AG04450 (cell line): ENCODE results near the gene PSMC4. TPM values are rescaled to one million over a fixed set of nuclear protein-coding genes. Genes with fewer than 3 reads are reported as not detected.
"Not testable (repeated sequence)": the region's sequence is repeated elsewhere in the genome, so short reads cannot be mapped to it uniquely, and the experiment has no call there.

Experiments
- CTCF ChIA-PET: fragments of 300-600, 350-600 bp; formaldehyde crosslinking; extraction: SDS; loops from one replicate; lab custom pipeline; 2022; ENCODE audit warnings: antibody characterized with exemption, inconsistent platforms; lab: Charles Lee
- POLR2A ChIA-PET: fragments of 350-600 bp; formaldehyde crosslinking; extraction: SDS; loops from one replicate; lab custom pipeline; 2021; ENCODE audit warnings: antibody characterized with exemption, inconsistent platforms; lab: Yijun Ruan, JAX
- DNase-seq: peaks from one replicate; pipeline ENCODE4 v3.0.0-alpha.2; 2011; ENCODE audit warnings: low read depth, low spot score
- H3K27ac ChIP-seq: one replicate; pipeline ENCODE4 v1.5.1; 2012; ENCODE audit warnings: low read depth, low read length, control low read depth
- H3K27me3 ChIP-seq: one replicate; pipeline ENCODE4 v1.6.0; 2012; ENCODE audit warnings: low read length; ENCODE audit not compliant: control insufficient read depth, insufficient read depth
- H3K4me3 ChIP-seq: 2 replicates; pipeline ENCODE4 v1.5.1; 2011; ENCODE audit warnings: mild to moderate bottlenecking, low read depth, low read length, control low read depth
- H3K9me3 ChIP-seq: 2 replicates; pipeline ENCODE4 v1.5.1; 2012; ENCODE audit warnings: low read length; ENCODE audit not compliant: control insufficient read depth, insufficient read depth
- CTCF ChIP-seq: IDR thresholded peaks from 2 replicates; pipeline ENCODE4 v1.5.1; 2011; ENCODE audit warnings: low read depth, low read length, control low read depth, inconsistent platforms
- polyA plus RNA-seq: library from polyadenylated mRNA; depleted of rRNA; stranded (reverse); fragments of >200 nt; gene quantifications from 2 replicates; pipeline ENCODE4 v1.2.3, GENCODE V29; 2011

PSMC4 gene
- polyA plus RNA-seq, 1 experiment, result 68.6 TPM

- CTCF ChIA-PET, result interaction anchor here (0.5 kb wide), 1 partner anchor 30 kb away, joined by 3 read pairs; no protein-coding TSS in a partner anchor
- DNase-seq, result no peak
- no peak overlapping the region for H3K27ac ChIP-seq
- no peak for TF ChIP-seq CTCF
- no peak overlapping the region for H3K4me3 ChIP-seq
- POLR2A ChIA-PET, result interaction anchor here (0.7 kb wide), 1 partner anchor 19 kb away, joined by 3 read pairs; the partner anchor contains the start of gene PSMC4
- no peaks in the 10 kb centered on the region for H3K27me3 ChIP-seq
- H3K9me3 ChIP-seq, result no peaks in the 10 kb centered on the region
Observed at GRCh38 chr19:39951686-39952085, 19.3 kb upstream of the PSMC4 start.

- TF ChIP-seq CTCF, result no peak
- CTCF ChIA-PET, result no interaction called here
- H3K9me3 ChIP-seq, result no peaks in the 10 kb centered on the region
- POLR2A ChIA-PET, result no interaction called here
- no peaks in the 10 kb centered on the region for H3K27me3 ChIP-seq
- no peak for DNase-seq
- H3K27ac ChIP-seq, result no peak overlapping the region
- no peak overlapping the region for H3K4me3 ChIP-seq
Observed at GRCh38 chr19:39953915-39954314, 17.1 kb upstream of the PSMC4 start.

- H3K27me3 ChIP-seq, H3K4me3 ChIP-seq, H3K9me3 ChIP-seq, POLR2A ChIA-PET, H3K27ac ChIP-seq, DNase-seq: not testable (repeated sequence)
- CTCF ChIA-PET, result interaction anchor here (1.6 kb wide), 1 partner anchor 12 kb away, joined by 4 read pairs; no protein-coding TSS in a partner anchor
Observed at GRCh38 chr19:39957886-39958285, 13.1 kb upstream of the PSMC4 start.

GRCh38 chr19:39958942-39959341 is 12.0 kb upstream of the PSMC4 start:
- H3K4me3 ChIP-seq, CTCF ChIA-PET, DNase-seq, H3K27ac ChIP-seq, POLR2A ChIA-PET, H3K27me3 ChIP-seq, H3K9me3 ChIP-seq: not testable (repeated sequence)

- H3K9me3 ChIP-seq, H3K4me3 ChIP-seq, POLR2A ChIA-PET, H3K27ac ChIP-seq, H3K27me3 ChIP-seq, CTCF ChIA-PET, DNase-seq: not testable (repeated sequence)
Observed at GRCh38 chr19:39959407-39959806, 11.6 kb upstream of the PSMC4 start.

- Histone ChIP-seq H3K4me3 (no peak overlapping the region), H3K9me3 (no peaks in the 10 kb centered on the region), H3K27ac (no peak overlapping the region), H3K27me3 (no peaks in the 10 kb centered on the region)
- ChIA-PET POLR2A (no interaction called here), CTCF (no interaction called here)
- no peak for DNase-seq
- no peak for TF ChIP-seq CTCF
Observed at GRCh38 chr19:39963898-39964297, 7.1 kb upstream of the PSMC4 start.

- ChIA-PET POLR2A (no interaction called here), CTCF (interaction anchor here (1.3 kb wide), 1 partner anchor 174 kb away, joined by 8 read pairs; no protein-coding TSS in a partner anchor)
- no peaks in the 10 kb centered on the region for H3K27me3 ChIP-seq
- no peaks in the 10 kb centered on the region; the same call in 1 of the 2 replicates for H3K9me3 ChIP-seq
- no peak for DNase-seq
- H3K27ac ChIP-seq, result no peak overlapping the region
- TF ChIP-seq CTCF, result no peak
- no peak overlapping the region for H3K4me3 ChIP-seq
Observed at GRCh38 chr19:39966617-39967016, 4.3 kb upstream of the PSMC4 start.
